H1 (cell line): ENCODE results near the gene IGSF5. TPM values are rescaled to one million over a fixed set of nuclear protein-coding genes. Genes with fewer than 3 reads are reported as not detected.
"Not testable (repeated sequence)": the region's sequence is repeated elsewhere in the genome, so short reads cannot be mapped to it uniquely, and the experiment has no call there.

Experiments used
- CTCF ChIA-PET: fragments of 300-600 bp; sonication (Branson Sonifier 250); formaldehyde crosslinking; loops from one replicate; lab custom pipeline; 2021; ENCODE audit not compliant: partially characterized antibody; lab: Charles Lee
- POLR2A ChIA-PET: fragments of 300-600 bp; sonication (Branson Sonifier 250); formaldehyde crosslinking; loops from one replicate; lab custom pipeline; 2021; ENCODE audit warnings: inconsistent platforms; ENCODE audit not compliant: partially characterized antibody; lab: Charles Lee
- DNase-seq, 2 experiments: peaks; one replicate each; pipeline versions ENCODE4 v3.0.0 to v3.0.0-alpha.2; 2010 to 2022; ENCODE audit warnings: low spot score in 2 of 2, low read depth in 1 of 2, mixed read lengths in 1 of 2
- FAIRE-seq: peaks from 2 replicates; lab custom pipeline; 2011; peaks lifted over from hg19 to GRCh38; lab: Jason Lieb, UNC
- H2AFZ ChIP-seq: 2 replicates; pipeline ENCODE4 v1.8.1; 2012; ENCODE audit warnings: low read length, inconsistent platforms
- H2AK5ac ChIP-seq: 2 replicates; pipeline ENCODE4 v1.6.1; 2013; ENCODE audit warnings: low read depth, low read length
- H2BK120ac ChIP-seq: replicated peaks from 2 replicates; pipeline ENCODE3; 2013; ENCODE audit warnings: low read depth, low read length, inconsistent platforms
- H2BK12ac ChIP-seq: 2 replicates; pipeline ENCODE4 v1.6.1; 2013; ENCODE audit warnings: low read depth, low read length
- H2BK15ac ChIP-seq: 2 replicates; pipeline ENCODE4 v1.6.1; 2013; ENCODE audit warnings: low read length
- H2BK20ac ChIP-seq: 2 replicates; pipeline ENCODE4 v1.6.1; 2013; ENCODE audit warnings: low read length
- H2BK5ac ChIP-seq: 2 replicates; pipeline ENCODE4 v1.6.1; 2013; ENCODE audit warnings: low read depth, low read length
- H3K14ac ChIP-seq: 2 replicates; pipeline ENCODE4 v1.6.1; 2013; ENCODE audit warnings: inconsistent platforms; ENCODE audit not compliant: insufficient read length
- H3K18ac ChIP-seq: 2 replicates; pipeline ENCODE4 v1.6.1; 2013; ENCODE audit warnings: low read length; ENCODE audit errors: extremely low read depth
- H3K23ac ChIP-seq: 2 replicates; pipeline ENCODE4 v1.6.1; 2013; ENCODE audit warnings: inconsistent platforms; ENCODE audit not compliant: insufficient read length
- H3K23me2 ChIP-seq: 2 replicates; pipeline ENCODE4 v1.6.1; 2013; ENCODE audit warnings: low read depth, low read length
- H3K27ac ChIP-seq: 2 replicates; pipeline ENCODE4 v1.6.1; 2011; ENCODE audit warnings: low read depth, low read length, inconsistent platforms
- H3K27me3 ChIP-seq, 4 experiments: replicated peaks in 1 of 4; 1 replicate in 1 of 4; 2 replicates in 3 of 4; pipeline versions ENCODE4 v1.6.1 to v1.8.1; 2011 to 2013; ENCODE audit warnings: low read length in 3 of 4, mild to moderate bottlenecking in 3 of 4, inconsistent platforms in 2 of 4, mixed read lengths in 2 of 4, moderate library complexity in 1 of 4; ENCODE audit not compliant: control insufficient read depth in 3 of 4, insufficient read depth in 3 of 4; ENCODE audit errors: extremely low read depth in 1 of 4
- H3K36me3 ChIP-seq, 4 experiments: 2 replicates each; pipeline versions ENCODE4 v1.6.1 to v1.8.1; 2011 to 2013; ENCODE audit warnings: mild to moderate bottlenecking in 4 of 4, low read length in 3 of 4, moderate library complexity in 2 of 4, control low read depth in 1 of 4, inconsistent platforms in 1 of 4; ENCODE audit not compliant: insufficient read depth in 4 of 4, control insufficient read depth in 2 of 4
- H3K4ac ChIP-seq: replicated peaks from 2 replicates; pipeline ENCODE3; 2013; ENCODE audit warnings: low read length, low read depth, mixed read lengths, inconsistent platforms; ENCODE audit not compliant: insufficient read length
- H3K4me1 ChIP-seq, 4 experiments: replicated peaks in 1 of 4; 1 replicate in 1 of 4; 2 replicates in 3 of 4; pipeline versions ENCODE4 v1.6.1 to v1.8.1; 2011 to 2013; ENCODE audit warnings: low read length in 3 of 4, inconsistent platforms in 2 of 4, mixed read lengths in 1 of 4; ENCODE audit not compliant: insufficient read depth in 4 of 4, control insufficient read depth in 3 of 4
- H3K4me2 ChIP-seq, 2 experiments: 2 replicates each; pipeline versions ENCODE4 v1.6.1 to v1.8.1; 2011 to 2013; ENCODE audit warnings: low read depth in 2 of 2, low read length in 2 of 2, control low read depth in 1 of 2, inconsistent platforms in 1 of 2, mild to moderate bottlenecking in 1 of 2; ENCODE audit not compliant: insufficient read depth in 1 of 2
- H3K4me3 ChIP-seq, 4 experiments: fragments of 200-600, 300-600 bp in 1 of 4; sonication (generic), shearing (Covaris generic), sonication (Bioruptor Twin) in 1 of 4; 2 replicates each; pipeline versions ENCODE4 v1.5.1 to v1.8.1; 2011 to 2016; ENCODE audit warnings: low read length in 4 of 4, low read depth in 3 of 4, control low read depth in 2 of 4, inconsistent platforms in 2 of 4, mild to moderate bottlenecking in 2 of 4, mixed read lengths in 1 of 4, moderate library complexity in 1 of 4; ENCODE audit not compliant: insufficient read depth in 2 of 4; ENCODE audit errors: extremely low read depth in 1 of 4
- H3K56ac ChIP-seq: replicated peaks from 2 replicates; pipeline ENCODE3; 2013; ENCODE audit warnings: low read depth, mild to moderate bottlenecking, mixed read lengths, low read length, inconsistent platforms; ENCODE audit not compliant: insufficient read length
- H3K79me1 ChIP-seq: 2 replicates; pipeline ENCODE4 v1.6.1; 2013; ENCODE audit warnings: low read depth, low read length, control low read depth
- H3K79me2 ChIP-seq, 2 experiments: 2 replicates each; pipeline versions ENCODE4 v1.6.1 to v1.8.1; 2012 to 2013; ENCODE audit warnings: low read length in 2 of 2, mild to moderate bottlenecking in 2 of 2, inconsistent platforms in 1 of 2; ENCODE audit not compliant: insufficient read depth in 2 of 2, control insufficient read depth in 1 of 2
- H3K9ac ChIP-seq, 4 experiments: replicated peaks in 1 of 4; 1 replicate in 1 of 4; 2 replicates in 3 of 4; pipeline versions ENCODE4 v1.6.1 to v1.8.1; 2011 to 2013; ENCODE audit warnings: low read depth in 3 of 4, low read length in 3 of 4, control low read depth in 2 of 4, mild to moderate bottlenecking in 2 of 4, moderate library complexity in 2 of 4, inconsistent platforms in 1 of 4; ENCODE audit errors: extremely low read depth in 1 of 4
- H3K9me3 ChIP-seq, 2 experiments: 2 replicates each; pipeline versions ENCODE4 v1.6.1 to v1.8.1; 2012 to 2013; ENCODE audit warnings: mild to moderate bottlenecking in 2 of 2, moderate library complexity in 2 of 2, control low read depth in 1 of 2, inconsistent platforms in 1 of 2, low read depth in 1 of 2, low read length in 1 of 2, mixed read lengths in 1 of 2; ENCODE audit not compliant: insufficient read depth in 2 of 2
- H4K20me1 ChIP-seq, 2 experiments: replicated peaks in 1 of 2; 2 replicates each; pipeline versions ENCODE3 to v1.8.1; 2011 to 2013; ENCODE audit warnings: inconsistent platforms in 2 of 2, low read length in 2 of 2, mild to moderate bottlenecking in 1 of 2; ENCODE audit not compliant: insufficient read depth in 2 of 2, control insufficient read depth in 1 of 2
- H4K5ac ChIP-seq: 2 replicates; pipeline ENCODE4 v1.6.1; 2013; ENCODE audit warnings: low read length, low read depth, mixed read lengths, inconsistent platforms; ENCODE audit not compliant: insufficient read length
- H4K8ac ChIP-seq: 2 replicates; pipeline ENCODE4 v1.8.0; 2013; ENCODE audit warnings: mild to moderate bottlenecking, moderate library complexity, low read length, inconsistent platforms; ENCODE audit not compliant: insufficient read depth; ENCODE audit errors: extremely low read depth
- H4K91ac ChIP-seq: replicated peaks from 2 replicates; pipeline ENCODE3; 2013; ENCODE audit warnings: low read length, mixed read lengths, inconsistent platforms; ENCODE audit not compliant: insufficient read length
- WGBS, 2 experiments: shearing (Covaris generic) in 1 of 2; methylation state at CpG; one replicate each; pipeline versions ENCODE4 v1.1.6 to v1.1.7; 2013 to 2015; ENCODE audit warnings: low lambda C conversion rate in 2 of 2, mixed read lengths in 2 of 2, inconsistent platforms in 1 of 2, low coverage in 1 of 2, missing lambda C conversion rate in 1 of 2; ENCODE audit not compliant: insufficient replicate concordance in 2 of 2, insufficient coverage in 1 of 2, insufficient read length in 1 of 2; ENCODE audit errors: extremely low coverage in 1 of 2, missing lambda C conversion rate in 1 of 2; 5-methylcytosine and 5-hydroxymethylcytosine counted together
- long read RNA-seq, 2 experiments: library from RNA in 1 of 2; library from capped mRNA in 1 of 2; stranded (forward); transcript quantifications; one replicate each; pipeline ENCODE4 v2.0.0, GENCODE V29; 2021; ENCODE audit warnings: inconsistent platforms in 1 of 2
- polyA minus RNA-seq, 3 experiments: library from RNA; depleted of rRNA, polyadenylated mRNA; stranded (reverse); fragments of >200 nt; gene quantifications; 1 replicate in 2 of 3; 2 replicates in 1 of 3; pipeline ENCODE4 v1.2.3, GENCODE V29; 2011
- polyA plus RNA-seq, 7 experiments: library from polyadenylated mRNA; depleted of rRNA in 3 of 7; stranded (reverse) in 5 of 7; unstranded in 2 of 7; fragments of >200 nt in 5 of 7; fragments of 200-250 nt in 2 of 7; gene quantifications; 1 replicate in 5 of 7; 2 replicates in 1 of 7; 4 replicates in 1 of 7; pipeline versions ENCODE4 v1.2.1 to v1.2.3, GENCODE V29; 2011 to 2013; ENCODE audit warnings: missing spikeins in 2 of 7, mixed read lengths in 2 of 7
- total RNA-seq: library from RNA; stranded (reverse); fragmentation: NEBNext Ultra II Directional; extraction: Animal tissue kit (Norgen Biotek cat#: 25700); gene quantifications from 2 replicates; pipeline ENCODE4 v1.2.1, GENCODE V29; 2021

IGSF5 gene
- 4.4 TPM in 2 replicates for total RNA-seq
- 4.0 and 5.4 TPM in 2 replicates for polyA plus RNA-seq (2011; rRNA removed)
- polyA plus RNA-seq (2011; cell fraction: cytosol; rRNA removed): 5.9 TPM
- 8.7 TPM for polyA plus RNA-seq (2011; cell fraction: nucleus; rRNA removed)
- 3.1 to 4.7 TPM (median 4.4 TPM) in 4 replicates for polyA plus RNA-seq (2012, experiment 1 of 2)
- 1.0 TPM for polyA plus RNA-seq (2012, experiment 2 of 2)
- polyA plus RNA-seq (2013, experiment 1 of 2): 2.4 TPM
- polyA plus RNA-seq (2013, experiment 2 of 2): 2.8 TPM
- 11.7 and 16.5 TPM in 2 replicates for polyA minus RNA-seq (2011; rRNA and poly(A)+ RNA removed)
- polyA minus RNA-seq (2011; cell fraction: cytosol; rRNA and poly(A)+ RNA removed): 4.3 TPM
- polyA minus RNA-seq (2011; cell fraction: nucleus; rRNA and poly(A)+ RNA removed): 20.9 TPM
- long read RNA-seq, experiment 1, partial matches to known transcripts: 4 of 8 reads
- long read RNA-seq, experiment 1, other reads (novel, unspliced or antisense): 4 of 8 reads
- long read RNA-seq, experiment 2: 0 reads

DNA sequence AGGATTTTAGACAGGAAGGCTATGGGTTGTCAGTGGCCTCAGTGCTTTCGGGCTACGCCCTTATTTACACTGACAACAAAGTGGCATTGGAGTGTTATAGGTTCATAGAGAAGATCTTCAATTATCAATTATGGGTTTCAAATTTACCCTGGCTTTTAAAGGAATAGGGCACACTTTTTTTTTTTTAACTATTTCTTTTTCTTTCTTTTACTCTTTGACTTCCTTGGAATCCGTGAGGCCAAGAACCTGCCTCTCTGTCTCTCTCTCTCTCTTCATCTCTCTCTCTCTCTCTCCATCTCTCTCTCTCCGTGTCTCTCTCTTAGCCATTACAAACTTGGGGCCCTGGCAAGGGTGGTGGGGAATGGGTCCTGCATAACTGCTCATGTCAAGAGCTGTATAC is at the start of gene IGSF5:
TSS of gene IGSF5 (plus strand) at position 301 of the 400 bp plus-strand sequence. CDS start 327 bp downstream, outside the sequence.
- H3K23ac ChIP-seq, H3K36me3 ChIP-seq, H2BK15ac ChIP-seq, H2BK5ac ChIP-seq, H2AK5ac ChIP-seq, H4K20me1 ChIP-seq, H2BK120ac ChIP-seq, H3K4me3 ChIP-seq, H3K4me2 ChIP-seq, H3K56ac ChIP-seq, H3K27ac ChIP-seq, FAIRE-seq, H3K4me1 ChIP-seq, DNase-seq, H3K27me3 ChIP-seq, POLR2A ChIA-PET, H3K9me3 ChIP-seq, H3K18ac ChIP-seq, H4K5ac ChIP-seq, H4K91ac ChIP-seq, H2AFZ ChIP-seq, H2BK20ac ChIP-seq, H3K4ac ChIP-seq, H3K23me2 ChIP-seq, CTCF ChIA-PET, H3K79me1 ChIP-seq, H3K79me2 ChIP-seq, H2BK12ac ChIP-seq, H3K14ac ChIP-seq, H3K9ac ChIP-seq, H4K8ac ChIP-seq: not testable (repeated sequence)
- WGBS, 2 experiments: 85% methylated on average over 4 of the region's 4 CpGs; no CpG with 5 or more reads in 1 of the 2 experiments
